ENCODE results near the gene GRID2IP.
A peak's percentile ranks its signal among the peaks of the same experiment; 100 is the strongest.

The GRID2IP gene

DNA sequence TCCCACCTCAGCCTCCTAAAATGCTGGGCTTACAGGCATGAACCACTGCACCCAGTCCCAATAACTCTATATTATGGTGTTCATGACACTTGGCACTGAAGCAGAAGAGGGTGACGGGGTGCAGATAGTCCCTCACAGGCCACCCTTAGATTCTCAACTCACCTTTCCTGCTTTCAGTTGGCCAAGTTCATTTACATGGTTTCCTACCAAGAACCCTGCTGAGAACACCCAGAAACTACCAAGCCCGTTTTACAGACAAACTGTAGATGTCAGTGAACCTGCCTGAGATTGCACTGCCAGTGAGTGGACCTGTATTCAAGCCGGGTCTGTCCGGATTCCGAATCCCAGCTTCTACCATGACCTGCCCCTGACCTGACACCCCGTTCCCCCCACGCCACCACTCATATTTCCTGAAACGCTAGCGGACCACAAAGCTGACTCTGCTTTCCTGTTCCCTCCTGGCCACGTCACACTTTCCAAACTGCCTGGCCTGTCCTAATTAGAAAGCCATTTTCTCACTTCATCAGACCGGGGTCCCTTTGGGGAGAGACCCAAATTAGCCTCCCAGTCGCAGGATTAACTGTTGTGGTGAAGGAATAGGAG lies 17.3 kb downstream of the GRID2IP start:
- no peak overlapping the region for H2AFZ ChIP-seq (ENCODE audit: low read depth, low read length)
- H3K4me2 ChIP-seq (ENCODE audit: low read length) = peak overlapping the region; percentile 22; the same call in 1 of the 2 replicates
- H3K9me3 ChIP-seq (ENCODE audit: insufficient read depth, low read length) = no peaks in the 10 kb centered on the region
- H3K27ac ChIP-seq (ENCODE audit: low read length) = no peak overlapping the region
- H3K79me2 ChIP-seq (ENCODE audit: low read length) = no peaks in the 10 kb centered on the region
- peaks cover 27% of the 10 kb centered on the region for H3K4me1 ChIP-seq (ENCODE audit: low read length)
- no peak overlapping the region for H3K4me3 ChIP-seq (ENCODE audit: low read length)
- H3K9ac ChIP-seq (ENCODE audit: low read length) = no peak overlapping the region
- peaks cover 14% of the 10 kb centered on the region for H3K27me3 ChIP-seq (ENCODE audit: low read depth, low read length)
- no peak for TF ChIP-seq EZH2phosphoT487 (IDR thresholded peaks at IDR 0.05; ENCODE audit: low read depth)
- TF ChIP-seq, protein P1, sequence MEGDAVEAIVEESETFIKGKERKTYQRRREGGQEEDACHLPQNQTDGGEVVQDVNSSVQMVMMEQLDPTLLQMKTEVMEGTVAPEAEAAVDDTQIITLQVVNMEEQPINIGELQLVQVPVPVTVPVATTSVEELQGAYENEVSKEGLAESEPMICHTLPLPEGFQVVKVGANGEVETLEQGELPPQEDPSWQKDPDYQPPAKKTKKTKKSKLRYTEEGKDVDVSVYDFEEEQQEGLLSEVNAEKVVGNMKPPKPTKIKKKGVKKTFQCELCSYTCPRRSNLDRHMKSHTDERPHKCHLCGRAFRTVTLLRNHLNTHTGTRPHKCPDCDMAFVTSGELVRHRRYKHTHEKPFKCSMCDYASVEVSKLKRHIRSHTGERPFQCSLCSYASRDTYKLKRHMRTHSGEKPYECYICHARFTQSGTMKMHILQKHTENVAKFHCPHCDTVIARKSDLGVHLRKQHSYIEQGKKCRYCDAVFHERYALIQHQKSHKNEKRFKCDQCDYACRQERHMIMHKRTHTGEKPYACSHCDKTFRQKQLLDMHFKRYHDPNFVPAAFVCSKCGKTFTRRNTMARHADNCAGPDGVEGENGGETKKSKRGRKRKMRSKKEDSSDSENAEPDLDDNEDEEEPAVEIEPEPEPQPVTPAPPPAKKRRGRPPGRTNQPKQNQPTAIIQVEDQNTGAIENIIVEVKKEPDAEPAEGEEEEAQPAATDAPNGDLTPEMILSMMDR (IDR thresholded peaks at IDR 0.05; ENCODE audit: low read depth, low read length) = no peak
- H4K20me1 ChIP-seq (ENCODE audit: insufficient read depth, low read length) = no peaks in the 10 kb centered on the region
- H3K36me3 ChIP-seq (replicated peaks; ENCODE audit: low read depth, low read length) = no peaks in the 10 kb centered on the region

- peaks cover 14% of the 10 kb centered on the region for H3K27me3 ChIP-seq (ENCODE audit: low read depth, low read length)
- no peaks in the 10 kb centered on the region for H3K9me3 ChIP-seq (ENCODE audit: insufficient read depth, low read length)
- H3K27ac ChIP-seq (ENCODE audit: low read length) = no peak overlapping the region
- H2AFZ ChIP-seq (ENCODE audit: low read depth, low read length) = no peak overlapping the region
- H3K36me3 ChIP-seq (replicated peaks; ENCODE audit: low read depth, low read length) = no peaks in the 10 kb centered on the region
- H4K20me1 ChIP-seq (ENCODE audit: insufficient read depth, low read length) = no peaks in the 10 kb centered on the region
- H3K4me1 ChIP-seq (ENCODE audit: low read length) = peaks cover 27% of the 10 kb centered on the region
- TF ChIP-seq, protein P1 (IDR thresholded peaks at IDR 0.05; ENCODE audit: low read depth, low read length) = no peak
- TF ChIP-seq EZH2phosphoT487 (IDR thresholded peaks at IDR 0.05; ENCODE audit: low read depth) = no peak
- peak overlapping the region; percentile 94; the same call in 1 of the 2 replicates for H3K4me2 ChIP-seq (ENCODE audit: low read length)
- H3K4me3 ChIP-seq (ENCODE audit: low read length) = no peak overlapping the region
- no peaks in the 10 kb centered on the region for H3K79me2 ChIP-seq (ENCODE audit: low read length)
- no peak overlapping the region for H3K9ac ChIP-seq (ENCODE audit: low read length)
These were observed 18.7 kb downstream of the GRID2IP start for GRCh38 chr7:6532516-6532915.

GRCh38 chr7:6531492-6532279 lies 19.6 kb downstream of the GRID2IP start:
- TF ChIP-seq EZH2phosphoT487 (IDR thresholded peaks at IDR 0.05; ENCODE audit: low read depth) = no peak
- TF ChIP-seq, protein P1 (IDR thresholded peaks at IDR 0.05; ENCODE audit: low read depth, low read length) = no peak
- no peak overlapping the region for H3K27ac ChIP-seq (ENCODE audit: low read length)
- peaks cover 14% of the 10 kb centered on the region for H3K27me3 ChIP-seq (ENCODE audit: low read depth, low read length)
- peak overlapping the region; percentile 90 for H3K4me3 ChIP-seq (ENCODE audit: low read length)
- no peaks in the 10 kb centered on the region for H3K36me3 ChIP-seq (replicated peaks; ENCODE audit: low read depth, low read length)
- 0 out of 2 replicates have a peak overlapping the region, but pooled peaks have one; percentile 36 for H2AFZ ChIP-seq (ENCODE audit: low read depth, low read length)
- H3K4me1 ChIP-seq (ENCODE audit: low read length) = peaks cover 27% of the 10 kb centered on the region
- peak overlapping the region; percentile 94 for H3K4me2 ChIP-seq (ENCODE audit: low read length)
- no peaks in the 10 kb centered on the region for H3K9me3 ChIP-seq (ENCODE audit: insufficient read depth, low read length)
- H3K79me2 ChIP-seq (ENCODE audit: low read length) = no peaks in the 10 kb centered on the region
- peak overlapping the region; percentile 64 for H3K9ac ChIP-seq (ENCODE audit: low read length)
- no peaks in the 10 kb centered on the region for H4K20me1 ChIP-seq (ENCODE audit: insufficient read depth, low read length)
